ENCODE data around the gene ESYT3. TPM values are rescaled to one million over a fixed set of nuclear protein-coding genes. Genes with fewer than 3 reads are reported as not detected.
"Not testable (repeated sequence)": the region's sequence is repeated elsewhere in the genome, so short reads cannot be mapped to it uniquely, and the experiment has no call there.

Gene ESYT3
- total and polyA plus RNA-seq, 9 donors, result 0.48 to 2.0 (median 0.77) TPM

DNA sequence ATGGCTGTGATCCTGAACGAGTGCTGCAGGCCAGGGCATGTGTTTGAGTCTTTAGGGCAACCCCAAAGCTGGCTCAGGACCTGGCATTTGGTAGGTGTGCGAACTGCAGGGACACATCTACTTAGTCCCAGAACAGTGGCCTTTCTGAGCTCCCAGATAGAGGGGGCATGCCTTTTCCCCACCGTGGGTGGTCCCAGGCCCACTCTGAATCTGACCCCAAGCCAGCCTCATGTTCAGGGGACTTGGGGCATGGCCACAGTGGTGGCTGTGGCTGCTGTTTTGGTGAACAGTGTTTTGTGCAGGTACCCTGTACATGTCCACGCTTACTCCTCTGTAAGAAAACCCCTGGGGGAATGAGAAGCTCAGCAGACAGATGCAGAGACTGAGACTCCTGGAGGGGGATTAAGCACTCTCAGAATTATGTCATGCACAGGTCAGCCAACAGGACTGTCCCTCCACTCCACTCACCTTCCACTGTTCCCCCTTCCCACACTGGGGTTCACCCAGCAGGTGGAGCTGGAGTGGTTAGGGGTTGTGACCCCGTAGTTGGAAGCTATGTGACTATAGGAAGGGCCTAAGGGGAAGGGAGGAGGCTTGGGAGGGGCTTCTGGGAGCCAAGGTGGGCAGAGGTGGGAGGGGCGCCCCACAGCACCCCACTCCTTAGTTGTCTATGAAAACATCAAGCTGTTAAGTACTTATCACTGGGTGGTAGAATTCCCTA, 16.4 kb downstream of the ESYT3 start:
- no peaks in the 10 kb centered on the region for H3K9me3 ChIP-seq
- WGBS, 3 donors, result 81 to 84% (median 84%) methylated on average over 6 of the region's 6 CpGs
- H3K4me3 ChIP-seq, result no peak overlapping the region
- H3K36me3 ChIP-seq, result no peaks in the 10 kb centered on the region
- no peaks in the 10 kb centered on the region for H3K4me1 ChIP-seq (ENCODE audit: insufficient read depth)
- peak in 1 of 5 donors; percentile 12 for DNase-seq
- TF ChIP-seq, protein P1, sequence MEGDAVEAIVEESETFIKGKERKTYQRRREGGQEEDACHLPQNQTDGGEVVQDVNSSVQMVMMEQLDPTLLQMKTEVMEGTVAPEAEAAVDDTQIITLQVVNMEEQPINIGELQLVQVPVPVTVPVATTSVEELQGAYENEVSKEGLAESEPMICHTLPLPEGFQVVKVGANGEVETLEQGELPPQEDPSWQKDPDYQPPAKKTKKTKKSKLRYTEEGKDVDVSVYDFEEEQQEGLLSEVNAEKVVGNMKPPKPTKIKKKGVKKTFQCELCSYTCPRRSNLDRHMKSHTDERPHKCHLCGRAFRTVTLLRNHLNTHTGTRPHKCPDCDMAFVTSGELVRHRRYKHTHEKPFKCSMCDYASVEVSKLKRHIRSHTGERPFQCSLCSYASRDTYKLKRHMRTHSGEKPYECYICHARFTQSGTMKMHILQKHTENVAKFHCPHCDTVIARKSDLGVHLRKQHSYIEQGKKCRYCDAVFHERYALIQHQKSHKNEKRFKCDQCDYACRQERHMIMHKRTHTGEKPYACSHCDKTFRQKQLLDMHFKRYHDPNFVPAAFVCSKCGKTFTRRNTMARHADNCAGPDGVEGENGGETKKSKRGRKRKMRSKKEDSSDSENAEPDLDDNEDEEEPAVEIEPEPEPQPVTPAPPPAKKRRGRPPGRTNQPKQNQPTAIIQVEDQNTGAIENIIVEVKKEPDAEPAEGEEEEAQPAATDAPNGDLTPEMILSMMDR (IDR thresholded peaks at IDR 0.05), result no peak
- TF ChIP-seq POLR2A (IDR thresholded peaks at IDR 0.05) (no peak), EP300 (IDR thresholded peaks at IDR 0.05) (no peak)
- no peaks in the 10 kb centered on the region for H3K27me3 ChIP-seq
- intact Hi-C loops (cut with DNase I), result no loop called here
- H3K27ac ChIP-seq, result no peak overlapping the region

- H3K36me3 ChIP-seq, result no peaks in the 10 kb centered on the region
- intact Hi-C loops (cut with DNase I), result no loop called here
- H3K4me1 ChIP-seq (ENCODE audit: insufficient read depth), result no peaks in the 10 kb centered on the region
- H3K27ac ChIP-seq, result no peak overlapping the region
- TF ChIP-seq EP300 (IDR thresholded peaks at IDR 0.05) (no peak), POLR2A (IDR thresholded peaks at IDR 0.05) (no peak)
- 85 to 87% (median 86%) methylated on average over 43 of the region's 43 CpGs for WGBS, 3 donors
- H3K27me3 ChIP-seq, result no peaks in the 10 kb centered on the region
- DNase-seq, result peak in 1 of 5 donors; percentile 28
- no peaks in the 10 kb centered on the region for H3K9me3 ChIP-seq
- no peak overlapping the region for H3K4me3 ChIP-seq
These were observed 17.3 kb downstream of the ESYT3 start for GRCh38 chr3:138451595-138452162.

- TF ChIP-seq POLR2A (IDR thresholded peaks at IDR 0.05), result no peak
- TF ChIP-seq, protein P1 (IDR thresholded peaks at IDR 0.05), result no peak
- WGBS, 3 donors, result 54 to 67% (median 62%) methylated on average over 6 of the region's 6 CpGs
- intact Hi-C loops (cut with DNase I), result no loop called here
- no peaks in the 10 kb centered on the region for H3K36me3 ChIP-seq
- no peaks in the 10 kb centered on the region for H3K9me3 ChIP-seq
- peak in 1 of 5 donors; percentile 14 for DNase-seq
- no peaks in the 10 kb centered on the region for H3K27me3 ChIP-seq
- no peaks in the 10 kb centered on the region for H3K4me1 ChIP-seq (ENCODE audit: insufficient read depth)
- no peak overlapping the region for H3K27ac ChIP-seq
- no peak overlapping the region for H3K4me3 ChIP-seq
These were observed 18.0 kb downstream of the ESYT3 start for GRCh38 chr3:138452436-138452835.

DNA sequence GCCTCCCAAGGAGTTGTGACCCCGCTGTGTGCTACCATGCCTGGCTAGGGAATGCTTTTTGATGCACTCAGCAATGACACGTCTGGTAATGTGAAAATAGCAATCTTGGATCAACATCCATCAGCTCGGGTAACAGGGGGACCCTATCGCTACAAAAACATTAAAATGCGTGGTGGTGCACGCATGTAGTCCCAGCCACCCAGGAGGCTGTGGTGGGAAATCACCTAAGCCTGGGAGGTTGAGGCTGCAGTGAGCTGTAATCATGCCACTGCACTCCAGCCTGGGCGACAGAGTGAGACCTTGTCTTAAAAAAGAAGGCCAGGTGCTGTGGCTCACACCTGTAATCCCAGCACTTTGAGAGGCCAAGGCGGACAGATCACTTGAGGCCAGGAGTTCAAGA, 19.5 kb downstream of the ESYT3 start:
- H3K27me3 ChIP-seq; H3K9me3 ChIP-seq; H3K36me3 ChIP-seq; H3K27ac ChIP-seq; H3K4me1 ChIP-seq (ENCODE audit: insufficient read depth); H3K4me3 ChIP-seq; intact Hi-C loops (cut with DNase I): not testable (repeated sequence)
- peak in 1 of 5 donors; percentile 1 for DNase-seq
- WGBS, 3 donors, result 86 to 88% (median 88%) methylated on average over 8 of the region's 8 CpGs

DNA sequence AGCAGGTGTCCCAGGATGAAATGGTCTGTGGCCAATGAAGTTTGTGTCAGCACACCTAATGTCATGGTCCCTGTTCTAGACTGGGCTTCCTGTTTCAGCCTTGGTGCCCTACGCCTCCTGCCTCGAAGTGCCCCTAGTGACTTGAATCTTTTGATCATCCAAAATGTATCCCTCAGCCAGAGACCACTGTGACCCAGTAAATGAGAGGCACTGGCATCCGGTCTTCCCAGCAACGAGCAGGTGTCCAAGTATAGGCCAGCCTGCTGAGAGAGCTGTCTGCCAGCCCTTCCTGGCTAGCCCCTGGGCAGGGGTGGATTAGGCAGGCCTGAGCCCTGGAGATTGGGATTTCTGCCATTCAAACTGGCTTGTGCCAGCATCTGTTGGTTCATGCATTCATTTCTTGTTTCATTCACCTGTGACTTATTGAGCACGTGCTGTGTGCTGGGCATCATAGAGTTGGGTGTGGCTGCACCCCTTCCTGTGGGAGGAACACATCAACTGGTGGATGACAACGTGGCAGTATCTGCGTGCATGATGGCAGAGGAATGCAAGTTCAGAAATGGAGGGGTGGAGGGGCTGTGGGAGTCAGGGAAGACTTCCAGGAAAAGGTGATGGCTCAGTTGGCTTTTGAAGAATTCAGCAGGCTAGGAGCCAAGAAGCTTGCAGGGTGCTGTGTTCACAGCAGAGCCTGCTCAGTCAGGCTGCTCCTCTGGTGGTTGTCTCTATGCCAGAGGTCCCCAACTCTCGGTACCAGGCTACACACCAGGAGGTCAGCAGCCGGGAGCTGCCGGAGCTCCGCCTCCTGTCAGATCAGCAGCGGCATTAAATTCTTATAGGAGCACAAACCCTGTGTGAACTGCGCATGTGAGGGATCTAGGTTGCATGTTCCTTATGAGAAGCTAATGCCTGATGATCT, 21.6 kb downstream of the ESYT3 start:
- Histone ChIP-seq H3K4me1 (ENCODE audit: insufficient read depth) (no peaks in the 10 kb centered on the region), H3K27ac (no peak overlapping the region), H3K4me3 (no peak overlapping the region), H3K9me3 (no peaks in the 10 kb centered on the region), H3K36me3 (no peaks in the 10 kb centered on the region), H3K27me3 (no peaks in the 10 kb centered on the region)
- DNase-seq, result peak in 1 of 5 donors; percentile 9
- 72 to 79% (median 73%) methylated on average over 13 of the region's 13 CpGs for WGBS, 3 donors
- no peak for TF ChIP-seq POLR2A (IDR thresholded peaks at IDR 0.05)
- TF ChIP-seq, protein P1 (IDR thresholded peaks at IDR 0.05), result no peak
- no peak for TF ChIP-seq EP300 (IDR thresholded peaks at IDR 0.05)
- intact Hi-C loops (cut with DNase I), result no loop called here
